Calu3 (cell line): ENCODE data around the gene SLC38A3. TPM values are rescaled to one million over a fixed set of nuclear protein-coding genes. Genes with fewer than 3 reads are reported as not detected.

ENCODE experiments used
- BruUV-seq: library from RNA; stranded (reverse); fragments of 400-500 nt; replicated peaks from 2 replicates; lab custom pipeline; 2021; lab: Mats Ljungman, UMichigan
- CTCF ChIA-PET: fragments of 300-600 bp; sonication (Branson Sonifier 250); formaldehyde crosslinking; loops from one replicate; lab custom pipeline; 2022; ENCODE audit warnings: antibody characterized with exemption; lab: Charles Lee
- DNase-seq: peaks from one replicate; pipeline ENCODE4 v3.0.0; 2022
- H3K27ac Mint-ChIP-seq: one replicate; pipeline ENCODE4 v1.8.0; 2022; ENCODE audit warnings: mixed read lengths; ENCODE audit not compliant: unreplicated experiment
- H3K27me3 Mint-ChIP-seq: one replicate; pipeline ENCODE4 v1.8.0; 2022; ENCODE audit warnings: mixed read lengths; ENCODE audit not compliant: unreplicated experiment
- H3K36me3 Mint-ChIP-seq: one replicate; pipeline ENCODE4 v1.8.0; 2022; ENCODE audit warnings: mild to moderate bottlenecking, moderate library complexity, mixed read lengths; ENCODE audit not compliant: insufficient read depth, unreplicated experiment
- H3K4me1 Mint-ChIP-seq: one replicate; pipeline ENCODE4 v1.8.0; 2022; ENCODE audit warnings: mild to moderate bottlenecking, low read depth, mixed read lengths; ENCODE audit not compliant: unreplicated experiment
- H3K4me3 Mint-ChIP-seq: one replicate; pipeline ENCODE4 v1.8.0; 2022; ENCODE audit warnings: mild to moderate bottlenecking, low read depth, moderate library complexity, mixed read lengths; ENCODE audit not compliant: unreplicated experiment
- H3K9me3 Mint-ChIP-seq: one replicate; pipeline ENCODE4 v1.8.0; 2022; ENCODE audit warnings: low read depth, mixed read lengths; ENCODE audit not compliant: unreplicated experiment
- CTCF ChIP-seq: fragments of 200-600 bp; IDR thresholded peaks from one replicate; pipeline ENCODE4 v1.8.0; 2022; ENCODE audit warnings: antibody characterized with exemption; ENCODE audit not compliant: unreplicated experiment
- intact Hi-C: fragments of 100-400 bp; cut with micrococcal nuclease; formaldehyde crosslinking; loops from one replicate; pipeline ENCODE4 v1.10.0; 2022; ENCODE audit not compliant: unreplicated experiment
- total RNA-seq: library from RNA; stranded (reverse); gene quantifications from 2 replicates; pipeline ENCODE4 v1.2.3, GENCODE V29; 2022

SLC38A3 gene
- total RNA-seq, 1 experiment from 2014 or later = not detected

GRCh38 chr3:50235716-50236483, 30.8 kb downstream of the SLC38A3 start, which contains the start of gene GNAI2:
Gene GNAI2 (plus strand): TSS chr3:50236204. CDS start chr3:50236336, 132 bp downstream.
- Mint-ChIP-seq H3K4me1 (peaks cover 20% of the 10 kb centered on the region), H3K9me3 (no peaks in the 10 kb centered on the region), H3K27ac (peak within 1 kb of the TSS; percentile 90), H3K4me3 (peak within 1 kb of the TSS; percentile 86), H3K27me3 (no peaks in the 10 kb centered on the region), H3K36me3 (peaks cover 42% of the 10 kb centered on the region)
- no peak for TF ChIP-seq CTCF
- CTCF ChIA-PET = interaction anchor here (0.7 to 1.9 kb wide), 10 partner anchors 9 to 100 kb away, joined by 3 to 13 read pairs (median 4); partner anchors contain the start of gene SEMA3B
- BruUV-seq = no TSS peak
- DNase-seq = peak; percentile 98
- intact Hi-C loops = loop anchor here (2.0 kb wide), 1 partner anchor 55 kb away; no protein-coding TSS in a partner anchor

- BruUV-seq = TSS peak; percentile 70
- intact Hi-C loops = no loop called here
Measured at GRCh38 chr3:50236484-50237132, 31.5 kb downstream of the SLC38A3 start.

GRCh38 chr3:50237133-50237651, 32.1 kb downstream of the SLC38A3 start:
- no TSS peak for BruUV-seq
- DNase-seq = no peak
- H3K4me1 Mint-ChIP-seq = peaks cover 16% of the 10 kb centered on the region
- intact Hi-C loops = no loop called here
- H3K27ac Mint-ChIP-seq = peak overlapping the region; percentile 90
- CTCF ChIA-PET = interaction anchor here (1.7 kb wide), 1 partner anchor 11 kb away, joined by 7 read pairs; no protein-coding TSS in a partner anchor
- no peaks in the 10 kb centered on the region for H3K27me3 Mint-ChIP-seq
- peak overlapping the region; percentile 86 for H3K4me3 Mint-ChIP-seq
- no peaks in the 10 kb centered on the region for H3K9me3 Mint-ChIP-seq
- H3K36me3 Mint-ChIP-seq = peaks cover 42% of the 10 kb centered on the region
- TF ChIP-seq CTCF = no peak

More at GRCh38 chr3:50236484-50237132, 31.5 kb downstream of the SLC38A3 start:
- Mint-ChIP-seq H3K36me3 (peaks cover 42% of the 10 kb centered on the region), H3K9me3 (no peaks in the 10 kb centered on the region), H3K4me3 (peak overlapping the region; percentile 86), H3K27ac (peak overlapping the region; percentile 90), H3K27me3 (no peaks in the 10 kb centered on the region), H3K4me1 (peaks cover 16% of the 10 kb centered on the region)
- CTCF ChIA-PET = interaction anchor here (1.9 kb wide), 1 partner anchor 10 kb away, joined by 13 read pairs; no protein-coding TSS in a partner anchor
- no peak for DNase-seq
- no peak for TF ChIP-seq CTCF
